ENCODE measurements around the gene EHD4. TPM values are rescaled to one million over a fixed set of nuclear protein-coding genes. Genes with fewer than 3 reads are reported as not detected.

Gene EHD4
- total RNA-seq, 1 donor from 2014 or later: 64.9 TPM

GRCh38 chr15:42010434-42010833, 38.1 kb upstream of the EHD4 start:
- peaks cover 10% of the 10 kb centered on the region for H3K36me3 Mint-ChIP-seq (ENCODE audit: low read depth, unreplicated experiment)
- DNase-seq (ENCODE audit: low spot score): no peak
- peaks cover 2% of the 10 kb centered on the region for H3K4me1 Mint-ChIP-seq (ENCODE audit: unreplicated experiment)
- peaks cover 10% of the 10 kb centered on the region for H3K27me3 Mint-ChIP-seq (ENCODE audit: unreplicated experiment)
- no peak for TF ChIP-seq CTCF (IDR thresholded peaks at IDR 0.05; ENCODE audit: unreplicated experiment)
- no peaks in the 10 kb centered on the region for H3K9me3 Mint-ChIP-seq (ENCODE audit: unreplicated experiment)
- no peak overlapping the region for H3K4me3 Mint-ChIP-seq (ENCODE audit: unreplicated experiment)
- no peak overlapping the region for H3K27ac Mint-ChIP-seq (ENCODE audit: unreplicated experiment)

DNA sequence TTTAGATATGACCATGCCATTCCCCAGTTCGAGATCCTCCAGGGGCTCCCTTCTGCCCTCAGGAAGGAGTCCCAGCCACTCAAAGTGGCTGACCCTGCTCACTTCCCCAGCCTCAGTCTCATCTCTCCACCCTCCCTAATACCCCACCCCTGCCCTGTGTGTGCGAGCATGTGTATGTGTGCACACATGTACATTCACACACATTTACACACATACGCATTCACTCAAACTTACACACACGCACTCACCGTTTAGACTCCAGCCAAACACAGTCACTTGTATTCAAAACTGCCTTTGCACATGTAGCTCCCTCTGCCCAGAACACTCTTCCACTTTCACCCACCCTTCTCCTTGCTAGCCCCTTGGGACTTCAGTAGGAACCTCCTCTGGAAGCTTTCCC, 37.1 kb upstream of the EHD4 start:
- H3K27me3 Mint-ChIP-seq (ENCODE audit: unreplicated experiment): peaks cover 7% of the 10 kb centered on the region

GRCh38 chr15:42009022-42009421, 36.7 kb upstream of the EHD4 start:
- Mint-ChIP-seq H3K4me1 (ENCODE audit: unreplicated experiment) (peaks cover under 1% of the 10 kb centered on the region), H3K27me3 (ENCODE audit: unreplicated experiment) (peaks cover 7% of the 10 kb centered on the region), H3K4me3 (ENCODE audit: unreplicated experiment) (peak overlapping the region; percentile 11), H3K27ac (ENCODE audit: unreplicated experiment) (peak overlapping the region; percentile 49), H3K36me3 (ENCODE audit: low read depth, unreplicated experiment) (peaks cover 10% of the 10 kb centered on the region), H3K9me3 (ENCODE audit: unreplicated experiment) (no peaks in the 10 kb centered on the region)
- DNase-seq (ENCODE audit: low spot score): no peak
- no peak for TF ChIP-seq CTCF (IDR thresholded peaks at IDR 0.05; ENCODE audit: unreplicated experiment)

More for the DNA sequence above, 37.1 kb upstream of the EHD4 start:
- no peak for DNase-seq (ENCODE audit: low spot score)
- peak overlapping the region; percentile 11 for H3K4me3 Mint-ChIP-seq (ENCODE audit: unreplicated experiment)
- peaks cover 10% of the 10 kb centered on the region for H3K36me3 Mint-ChIP-seq (ENCODE audit: low read depth, unreplicated experiment)
- H3K9me3 Mint-ChIP-seq (ENCODE audit: unreplicated experiment): no peaks in the 10 kb centered on the region
- no peak for TF ChIP-seq CTCF (IDR thresholded peaks at IDR 0.05; ENCODE audit: unreplicated experiment)
- H3K27ac Mint-ChIP-seq (ENCODE audit: unreplicated experiment): no peak overlapping the region
- H3K4me1 Mint-ChIP-seq (ENCODE audit: unreplicated experiment): no peaks in the 10 kb centered on the region

DNA sequence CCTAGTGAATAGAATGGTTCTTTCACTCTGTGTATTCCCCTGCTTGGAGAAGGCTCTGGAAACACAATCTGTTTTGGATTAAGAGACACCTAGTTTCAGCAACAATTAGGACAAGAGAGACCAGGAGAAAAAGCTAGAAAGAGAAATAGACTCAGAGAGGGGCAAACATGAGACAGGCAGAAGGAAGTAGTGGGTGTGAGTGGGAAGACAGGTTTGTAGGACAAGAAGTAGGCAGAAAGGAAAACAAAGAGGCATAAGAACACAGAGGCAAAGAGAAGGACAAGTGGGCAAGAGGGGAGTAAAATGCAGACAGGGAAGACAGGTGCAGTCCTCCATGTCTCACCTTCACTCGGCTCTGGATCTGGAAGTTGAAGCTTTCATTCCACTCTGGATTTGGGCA, 35.0 kb upstream of the EHD4 start:
- peaks cover 7% of the 10 kb centered on the region for H3K27me3 Mint-ChIP-seq (ENCODE audit: unreplicated experiment)
- TF ChIP-seq CTCF (IDR thresholded peaks at IDR 0.05; ENCODE audit: unreplicated experiment): no peak

DNA sequence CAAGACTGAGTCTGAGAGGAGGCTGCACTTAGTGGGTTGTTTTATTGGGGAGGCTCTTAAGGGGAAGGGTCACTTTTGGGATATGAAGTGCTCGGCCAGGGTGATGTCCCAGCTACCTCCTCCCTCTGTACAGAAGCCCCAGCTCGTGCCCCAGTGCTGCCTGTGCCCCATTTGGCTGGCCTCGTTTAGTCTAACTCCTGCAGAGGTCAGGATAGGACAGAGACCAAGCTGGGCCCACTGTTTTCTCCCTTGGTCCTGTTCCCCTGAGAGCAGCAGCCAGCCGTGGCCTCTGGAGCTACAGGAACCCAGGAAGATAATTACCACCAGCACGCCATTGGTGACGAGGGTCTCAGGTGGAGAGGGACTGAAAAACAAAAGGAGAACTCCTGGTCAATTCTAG, 30.0 kb upstream of the EHD4 start:
- peaks cover 3% of the 10 kb centered on the region for H3K27me3 Mint-ChIP-seq (ENCODE audit: unreplicated experiment)
- DNase-seq (ENCODE audit: low spot score): no peak
- H3K4me1 Mint-ChIP-seq (ENCODE audit: unreplicated experiment): peaks cover 12% of the 10 kb centered on the region
- no peak overlapping the region for H3K4me3 Mint-ChIP-seq (ENCODE audit: unreplicated experiment)
- H3K36me3 Mint-ChIP-seq (ENCODE audit: low read depth, unreplicated experiment): peaks cover 5% of the 10 kb centered on the region
- H3K27ac Mint-ChIP-seq (ENCODE audit: unreplicated experiment): no peak overlapping the region
- no peaks in the 10 kb centered on the region for H3K9me3 Mint-ChIP-seq (ENCODE audit: unreplicated experiment)
- no peak for TF ChIP-seq CTCF (IDR thresholded peaks at IDR 0.05; ENCODE audit: unreplicated experiment)

More for the DNA sequence above, 35.0 kb upstream of the EHD4 start:
- Mint-ChIP-seq H3K9me3 (ENCODE audit: unreplicated experiment) (no peaks in the 10 kb centered on the region), H3K4me3 (ENCODE audit: unreplicated experiment) (peak overlapping the region; percentile 39), H3K4me1 (ENCODE audit: unreplicated experiment) (peaks cover 5% of the 10 kb centered on the region), H3K36me3 (ENCODE audit: low read depth, unreplicated experiment) (peaks cover 10% of the 10 kb centered on the region), H3K27ac (ENCODE audit: unreplicated experiment) (no peak overlapping the region)
- DNase-seq (ENCODE audit: low spot score): no peak
